Measurements from ENCODE around the gene SYNE2.

- TF ChIP-seq CTCF (IDR thresholded peaks at IDR 0.05): no peak
- no peak for TF ChIP-seq SIN3A (IDR thresholded peaks at IDR 0.05; ENCODE audit: borderline replicate concordance, insufficient read depth, low read depth, low read length)
- TF ChIP-seq REST (IDR thresholded peaks at IDR 0.05; ENCODE audit: insufficient read depth in 1 of 2, low read depth in 2 of 2, low read length in 1 of 2): no peak
- no peak for TF ChIP-seq POLR2AphosphoS5 (IDR thresholded peaks at IDR 0.05; ENCODE audit: low read depth, low read length)
Observed at GRCh38 chr14:63996625-63997220, 143.9 kb downstream of the SYNE2 start.

Data from Panc1 (cell line).